HG02798 (cell line): ENCODE results near the gene DCTN1.
A peak's percentile ranks its signal among the peaks of the same experiment; 100 is the strongest.
"Not testable (repeated sequence)": the region's sequence is repeated elsewhere in the genome, so short reads cannot be mapped to it uniquely, and the experiment has no call there.

Source experiments
- ATAC-seq: cut with Tn5 transposase; IDR thresholded peaks from one replicate; pipeline ENCODE4 v1.9.1; 2021; ENCODE audit warnings: mild to moderate bottlenecking; ENCODE audit not compliant: unreplicated experiment, poor library complexity

Gene DCTN1

DNA sequence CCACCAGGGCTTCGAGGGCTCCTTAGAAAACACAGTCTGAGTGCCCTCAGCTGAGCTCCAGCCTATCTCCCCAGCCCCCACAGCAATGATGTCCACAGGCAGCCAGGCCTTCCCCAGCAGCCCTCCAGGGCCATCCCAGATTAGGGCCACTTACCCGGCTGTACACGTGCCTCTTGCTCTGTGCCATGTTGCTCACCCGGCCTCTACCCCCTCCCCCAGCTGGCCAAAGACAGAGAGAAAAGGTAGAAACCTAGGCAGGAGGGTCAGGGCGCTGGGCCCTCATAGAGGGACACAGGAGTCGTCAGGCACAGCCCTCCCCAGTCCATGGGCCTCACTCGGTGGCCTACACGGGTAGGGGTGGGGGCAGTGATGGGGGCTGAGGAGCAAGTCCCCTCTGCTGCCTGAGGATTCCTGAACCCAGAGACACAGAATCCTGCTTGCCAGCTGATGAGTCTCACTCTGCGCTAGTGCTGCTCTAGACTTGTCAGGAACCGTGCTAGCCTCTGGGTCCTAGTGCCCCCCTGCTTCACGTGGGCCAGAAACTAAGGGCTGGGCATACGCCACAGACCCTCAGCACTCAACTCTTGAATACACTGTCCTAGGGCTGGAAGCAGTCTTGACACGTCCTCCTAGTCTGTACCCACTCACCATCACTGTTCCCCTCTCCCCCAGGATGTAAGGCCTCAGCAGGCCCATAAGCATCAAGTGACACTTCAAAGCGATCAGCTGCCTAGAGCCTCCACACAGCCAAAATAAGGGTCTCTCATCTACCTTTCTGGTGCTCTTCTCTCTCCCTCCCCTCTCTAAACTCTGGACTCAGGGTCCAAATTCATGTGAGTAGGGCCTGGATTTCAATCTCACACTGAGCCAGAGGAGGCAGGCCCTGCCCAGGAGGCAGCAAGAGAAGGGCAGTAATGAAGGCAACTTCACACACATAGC, at the start of gene DCTN1:
Gene DCTN1 (minus strand): TSS at position 461 of the 939 bp plus-strand sequence. CDS start 274 bp downstream, at position 187.
- peak; percentile 64 for ATAC-seq

DNA sequence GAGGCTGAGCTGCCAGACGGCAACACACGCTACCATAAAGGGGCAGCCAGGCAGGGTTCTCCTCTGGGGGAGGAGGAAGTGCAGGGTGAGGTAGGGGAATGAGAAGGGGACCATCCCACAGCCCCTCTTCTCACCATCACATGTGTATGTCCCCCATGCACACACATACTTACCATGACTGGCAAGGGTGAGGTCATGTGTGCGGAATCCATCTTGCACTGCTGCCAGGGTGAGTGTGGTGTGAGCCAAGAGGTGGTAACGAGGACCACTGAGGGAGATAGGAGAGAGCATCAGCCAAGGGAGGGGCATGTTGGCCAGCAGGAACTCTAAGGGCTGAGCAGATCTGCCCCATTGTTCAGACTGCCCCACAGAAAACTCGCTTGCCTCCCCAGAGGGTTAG, 48.6 kb upstream of the DCTN1 start:
- ATAC-seq = no peak

DNA sequence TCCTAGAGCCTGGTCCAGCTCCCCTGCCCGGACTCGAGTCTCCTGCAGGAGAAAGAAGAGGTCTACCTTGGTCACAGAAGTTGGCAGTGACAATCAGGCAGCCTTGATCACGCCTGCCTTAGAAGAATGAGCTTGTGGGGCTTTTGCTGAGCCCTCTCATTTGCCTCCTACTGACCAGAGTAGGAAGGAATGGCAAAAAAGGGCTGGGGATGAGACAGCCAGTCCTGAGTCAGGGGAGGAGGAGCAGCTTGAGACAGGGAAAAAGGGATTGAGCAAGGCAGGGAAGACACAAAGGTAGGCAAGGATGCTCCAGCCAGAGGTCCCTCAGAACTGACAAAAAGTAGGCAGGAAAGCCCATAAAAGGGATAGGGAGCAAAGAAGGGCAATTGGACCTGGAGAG, 47.4 kb upstream of the DCTN1 start:
- no peak for ATAC-seq

DNA sequence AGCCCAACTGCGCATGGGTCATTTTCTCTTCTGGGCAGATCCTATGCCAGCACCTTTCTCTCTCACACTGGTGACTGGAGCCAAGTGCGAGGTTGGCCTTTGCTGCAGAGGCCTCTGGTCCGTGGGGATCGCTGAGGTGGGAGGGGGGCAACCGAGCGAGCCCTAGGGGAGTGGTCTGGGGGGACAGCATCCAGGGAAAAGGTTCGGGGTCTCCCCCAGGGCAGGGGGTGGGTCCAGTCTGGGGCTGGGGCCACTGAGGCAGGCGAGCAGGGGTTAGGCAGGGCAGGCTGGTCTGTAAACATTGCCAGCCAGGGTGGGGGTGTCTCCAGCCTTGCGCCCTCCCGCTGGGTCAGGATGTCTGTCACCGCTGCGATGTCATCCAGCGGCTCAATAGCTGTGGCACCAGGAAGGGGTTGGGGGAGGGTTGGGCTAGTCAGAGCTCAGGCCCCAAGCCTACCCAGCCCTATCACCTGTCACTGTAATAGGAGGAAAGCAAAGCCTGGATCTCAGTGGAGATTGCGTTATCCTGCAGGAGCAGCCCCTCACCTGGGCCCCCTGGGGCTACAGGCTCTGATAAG, 46.2 kb upstream of the DCTN1 start:
- no peak for ATAC-seq

DNA sequence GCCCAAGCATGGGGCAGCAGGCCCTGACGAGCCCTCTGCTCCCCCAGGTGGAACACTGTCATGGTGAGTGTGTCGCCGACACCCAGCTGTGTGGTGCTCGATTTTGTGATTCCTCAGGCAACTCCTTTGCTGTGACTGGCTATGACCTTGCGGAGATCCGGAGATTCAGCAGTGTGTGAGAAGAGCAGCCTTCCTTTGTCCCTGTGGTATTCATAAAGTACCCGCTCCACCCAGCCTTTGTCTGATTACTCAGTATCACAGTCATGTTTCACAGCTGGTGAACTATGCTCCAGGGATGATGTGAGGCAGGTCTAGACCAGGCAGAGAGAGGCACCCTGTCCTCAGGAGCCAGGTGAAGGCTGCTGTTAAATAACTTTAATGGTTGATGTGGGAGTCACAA, 45.4 kb upstream of the DCTN1 start:
- ATAC-seq = no peak

DNA sequence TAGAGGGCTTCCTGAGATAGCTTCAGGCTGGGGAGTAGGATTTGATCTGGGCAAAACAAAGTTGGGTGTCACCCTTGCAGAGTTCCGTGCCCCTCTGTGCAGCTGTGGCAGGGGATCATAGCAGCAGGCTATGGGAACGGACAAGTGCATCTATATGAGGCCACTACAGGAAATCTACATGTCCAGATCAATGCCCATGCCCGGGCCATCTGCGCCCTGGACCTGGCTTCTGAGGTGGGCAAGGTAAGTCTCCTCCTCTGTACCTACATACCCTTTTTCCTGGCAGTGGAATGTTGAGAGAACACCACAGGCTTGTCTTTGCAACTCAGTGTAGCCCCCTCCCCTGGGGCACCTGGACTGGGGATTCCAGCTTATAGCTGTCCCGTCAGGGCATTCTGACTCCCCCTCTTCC, 44.9 kb upstream of the DCTN1 start:
- no peak for ATAC-seq

DNA sequence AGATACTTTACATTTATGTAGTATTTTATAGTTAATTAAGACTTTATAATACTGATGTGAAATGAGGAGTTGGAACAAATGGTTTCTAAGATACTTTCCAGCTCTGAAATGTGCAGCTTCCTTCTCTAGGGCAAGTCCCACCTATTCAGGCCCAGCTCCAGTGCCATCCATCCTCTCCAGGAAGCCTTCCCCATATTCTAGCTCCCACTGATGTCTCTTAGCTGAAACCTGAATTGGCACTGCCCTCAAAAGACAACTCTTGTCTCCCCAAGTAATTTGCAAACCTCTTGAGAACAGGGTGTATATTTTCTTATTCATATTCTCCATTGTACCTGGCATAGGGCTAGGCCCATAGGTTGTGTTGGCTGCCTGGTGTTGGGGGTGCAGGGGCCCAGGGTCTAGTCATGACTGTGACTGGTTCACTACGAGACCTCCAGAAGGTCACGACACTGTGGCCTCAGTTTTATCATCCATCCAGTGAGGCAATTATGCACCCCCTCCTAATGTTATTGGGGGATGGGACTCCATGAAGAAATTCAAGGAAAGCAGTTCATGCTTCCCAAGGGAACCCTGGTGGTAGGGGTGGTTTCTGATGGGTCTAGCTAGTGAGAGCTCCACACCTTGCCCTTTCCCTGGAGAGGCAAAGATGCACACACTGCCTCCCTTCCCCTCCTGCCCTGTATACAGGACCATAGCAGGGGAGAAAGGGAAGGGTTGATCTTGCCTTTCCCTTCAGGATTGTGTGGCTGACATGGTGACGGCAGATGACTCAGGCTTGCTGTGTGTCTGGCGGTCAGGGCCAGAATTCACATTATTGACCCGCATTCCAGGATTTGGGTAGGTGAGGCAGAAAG, 44.3 kb upstream of the DCTN1 start:
- no peak for ATAC-seq

DNA sequence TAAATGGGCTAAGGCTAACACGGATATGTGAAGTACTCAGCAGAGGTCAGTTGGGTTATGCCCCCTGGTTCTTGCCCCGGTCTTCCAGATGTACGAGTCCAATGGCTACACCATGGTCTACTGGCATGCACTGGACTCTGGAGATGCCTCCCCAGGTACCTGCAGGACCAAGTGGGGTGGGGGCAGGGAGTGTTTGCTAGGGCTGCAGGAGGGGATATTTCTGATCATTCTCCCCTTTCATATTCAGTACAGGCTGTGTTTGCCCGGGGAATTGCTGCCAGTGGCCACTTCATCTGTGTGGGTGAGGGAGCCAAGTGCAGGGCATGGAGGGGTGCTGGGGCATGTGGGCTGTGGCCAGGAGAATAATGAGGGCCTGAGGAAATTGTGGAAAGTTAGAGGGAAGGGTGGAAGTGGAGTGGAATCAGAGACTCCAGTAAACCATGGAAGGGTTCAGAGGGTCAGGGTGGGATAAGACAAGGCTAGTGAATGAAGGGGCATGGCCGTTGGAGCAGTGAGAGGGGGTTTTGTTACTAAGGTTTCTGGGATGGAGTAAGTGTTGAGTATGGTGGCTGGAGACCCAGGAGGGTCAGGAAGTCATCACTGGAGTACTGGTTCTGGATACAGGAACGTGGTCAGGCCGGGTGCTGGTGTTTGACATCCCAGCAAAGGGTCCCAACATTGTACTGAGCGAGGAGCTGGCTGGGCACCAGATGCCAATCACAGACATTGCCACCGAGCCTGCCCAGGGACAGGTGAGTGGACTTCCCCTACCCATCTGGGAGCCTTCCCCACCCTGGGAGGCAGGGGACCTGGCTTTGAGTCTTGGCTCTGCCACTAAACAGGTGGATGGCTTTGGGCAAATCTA, 43.4 kb upstream of the DCTN1 start:
- no peak for ATAC-seq

DNA sequence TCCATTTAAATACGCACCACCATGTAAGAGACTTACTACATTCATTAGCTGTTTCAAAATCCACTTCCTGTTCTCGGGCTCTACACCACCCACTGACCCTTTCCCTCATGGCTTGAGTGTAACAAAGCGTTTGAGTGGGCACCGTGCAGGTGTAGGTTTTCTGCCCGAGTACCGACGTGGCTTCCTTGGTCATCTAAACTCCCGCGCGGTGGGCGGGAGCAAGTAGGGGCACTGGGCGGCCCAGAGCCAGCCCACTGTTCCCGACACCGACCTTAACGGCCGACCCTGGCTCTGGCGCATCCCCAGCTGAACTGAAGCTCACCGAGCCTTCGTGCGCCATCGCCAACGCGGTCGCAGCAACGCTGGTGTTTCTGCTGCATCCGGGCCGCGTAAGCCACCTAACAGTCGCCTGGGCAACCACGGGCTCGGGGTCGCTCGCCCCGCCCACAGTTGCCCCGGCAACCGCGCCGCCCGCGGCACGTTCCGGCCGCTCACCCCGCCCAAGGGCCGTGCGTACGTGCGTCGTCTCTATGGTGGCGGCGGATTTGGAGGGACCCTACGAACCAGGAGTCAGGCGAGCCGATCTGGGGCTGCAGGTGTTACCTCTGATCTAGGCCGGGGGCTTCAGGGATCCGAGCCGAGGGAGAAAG, 41.2 kb upstream of the DCTN1 start, which contains the start of the genes C2orf81 and WDR54:
Gene C2orf81 (minus strand): TSS at position 399 of the 650 bp plus-strand sequence. CDS start 59 bp downstream, at position 340.
Gene WDR54 (plus strand): TSS at position 510 of the 650 bp plus-strand sequence. CDS start 424 bp downstream, outside the sequence.
- ATAC-seq = peak; percentile 97

DNA sequence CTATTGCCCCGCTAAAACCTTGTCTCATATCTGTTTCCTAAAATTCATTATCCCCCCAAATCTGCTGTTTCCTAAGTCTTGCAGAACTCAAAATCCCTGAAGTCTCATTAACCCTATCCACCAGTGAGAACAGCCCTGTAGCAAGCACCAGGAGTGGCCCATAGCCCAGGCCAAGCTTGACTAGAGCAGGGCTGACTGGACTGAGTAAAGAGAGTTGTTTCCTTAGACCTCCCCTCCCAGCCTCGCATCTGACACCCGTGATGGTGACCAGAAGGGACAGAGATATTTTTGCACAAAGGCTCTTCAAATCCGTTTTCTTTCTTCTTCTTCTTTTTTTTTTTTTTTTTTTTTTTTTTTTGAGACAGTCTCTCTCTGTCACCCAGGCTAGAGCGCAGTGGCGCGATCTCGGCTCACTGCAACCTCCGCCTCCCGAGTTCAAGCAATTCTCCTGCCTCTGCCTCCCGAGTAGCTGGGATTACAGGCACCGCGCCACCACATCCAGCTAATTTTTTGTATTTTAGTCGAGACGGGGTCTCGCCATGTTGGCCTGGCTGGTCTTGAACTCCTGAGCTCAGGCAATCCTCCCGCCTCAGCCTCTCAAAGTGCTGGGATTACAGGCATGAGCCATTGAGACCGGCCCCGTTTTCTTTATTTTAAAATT, 40.5 kb upstream of the DCTN1 start:
- ATAC-seq = not testable (repeated sequence)

DNA sequence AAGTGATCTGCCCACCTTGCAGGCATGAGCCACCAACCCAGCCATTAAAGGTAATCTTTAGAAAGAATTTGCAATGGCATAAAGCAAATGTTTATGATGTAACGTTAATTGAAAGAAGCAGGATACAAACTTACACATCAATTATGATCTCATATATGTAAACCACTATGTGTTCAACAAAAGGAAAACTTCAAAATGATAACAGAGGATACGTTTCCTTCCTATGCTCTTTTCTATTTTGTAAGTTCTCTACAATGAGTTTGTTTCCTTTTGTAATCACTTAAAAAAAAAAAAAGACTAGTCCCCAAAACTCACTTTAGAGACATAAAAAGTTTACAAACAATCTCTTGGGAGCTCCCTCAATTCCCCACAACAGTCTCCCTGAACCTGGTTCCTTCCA, 39.9 kb upstream of the DCTN1 start:
- ATAC-seq = no peak

DNA sequence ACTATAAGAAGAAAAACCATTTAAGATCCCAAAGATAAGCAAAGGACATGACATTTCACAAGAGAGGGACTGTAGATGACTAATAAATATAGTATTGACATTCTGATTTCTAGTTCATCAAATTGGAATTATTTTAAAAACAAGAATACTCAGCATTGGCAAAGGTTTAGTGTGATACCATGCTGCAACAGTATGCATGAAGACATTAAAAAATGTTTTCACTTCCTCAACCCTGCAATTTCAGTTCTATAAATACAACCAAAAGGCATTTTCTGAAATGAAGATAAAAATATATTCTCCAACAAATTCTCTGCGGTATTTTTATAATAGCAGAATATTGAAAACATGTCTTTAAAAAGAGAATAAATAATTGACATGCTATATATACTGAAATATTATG, 39.2 kb upstream of the DCTN1 start:
- ATAC-seq = no peak

DNA sequence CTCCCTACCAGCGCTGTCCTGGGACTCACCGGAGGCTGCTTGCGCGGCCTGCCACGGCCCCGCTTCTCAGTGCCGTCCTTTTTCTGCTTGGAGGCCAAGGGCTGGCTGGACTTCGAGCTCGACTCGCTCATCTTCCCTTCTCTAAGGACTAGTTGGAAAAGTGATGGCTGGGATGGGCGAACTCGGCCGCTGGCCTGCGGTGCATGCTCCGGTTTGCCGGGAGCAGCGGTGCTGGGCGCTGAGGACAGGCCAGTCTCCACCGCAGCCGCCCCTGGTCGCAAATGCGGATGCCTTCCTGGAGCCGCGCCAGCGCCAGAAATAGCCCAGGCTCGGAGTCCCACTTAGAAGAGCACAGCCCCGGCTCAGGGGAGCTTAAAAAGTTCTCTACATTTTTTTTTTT, 38.2 kb upstream of the DCTN1 start:
- ATAC-seq = no peak

DNA sequence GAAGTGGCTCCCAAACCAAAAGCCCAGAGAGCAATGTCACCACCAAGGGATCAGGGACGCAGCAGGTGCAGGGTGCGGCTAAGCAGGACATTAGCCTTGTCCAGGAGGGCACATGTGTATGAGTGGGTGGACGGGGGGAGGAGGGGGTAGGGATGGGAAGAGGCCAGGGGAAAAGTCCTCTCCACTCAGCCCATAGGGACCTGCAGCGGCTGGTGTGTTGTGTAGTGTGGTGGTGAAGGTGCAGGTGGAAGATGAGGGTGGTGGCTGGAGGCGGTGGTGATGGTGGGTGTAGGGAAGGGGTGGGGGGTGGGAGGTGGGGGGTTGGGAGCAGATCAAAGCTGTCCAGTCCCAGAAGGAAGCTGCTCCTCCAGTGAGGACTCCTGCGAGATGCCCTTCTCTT, 37.7 kb upstream of the DCTN1 start:
- ATAC-seq = no peak

DNA sequence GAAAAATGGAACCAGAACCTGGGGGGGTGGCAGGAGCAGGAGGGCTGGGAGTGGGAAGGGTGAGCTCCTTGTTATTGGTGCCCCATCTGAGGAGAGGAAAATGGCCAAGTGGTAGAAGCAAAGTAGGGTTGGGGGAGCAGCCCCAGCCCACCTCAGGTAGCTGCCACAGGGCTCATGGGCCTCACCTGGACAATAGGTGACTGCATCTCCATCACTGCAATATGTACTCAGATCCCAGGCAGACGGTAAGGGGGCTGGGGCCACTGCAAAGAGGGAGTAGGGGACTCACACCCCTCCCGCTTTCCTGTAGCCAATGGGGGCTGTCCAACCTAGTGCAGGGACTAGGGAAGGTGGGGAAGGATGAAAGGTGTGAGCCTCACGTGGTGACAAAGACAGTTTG, 37.1 kb upstream of the DCTN1 start:
- no peak for ATAC-seq

DNA sequence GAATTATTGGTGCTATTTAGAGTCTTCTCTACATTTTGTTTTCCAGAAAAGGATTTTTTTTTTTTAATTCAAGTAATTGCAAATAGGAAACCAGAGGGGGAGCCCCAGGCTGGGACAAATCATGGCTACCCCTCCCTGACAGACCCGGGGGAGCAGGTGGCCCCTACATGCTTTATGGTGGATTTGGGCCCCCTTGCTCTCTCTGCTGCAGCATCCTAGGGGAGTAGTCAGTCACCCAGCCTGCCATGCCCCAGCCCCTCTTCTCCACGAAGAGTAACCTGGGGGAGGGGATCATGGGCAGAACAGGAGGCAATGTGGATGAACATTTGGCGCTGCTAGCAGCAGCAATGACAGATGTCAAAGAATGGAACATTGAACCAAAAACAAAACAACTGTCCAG, 36.7 kb upstream of the DCTN1 start:
- ATAC-seq = no peak

DNA sequence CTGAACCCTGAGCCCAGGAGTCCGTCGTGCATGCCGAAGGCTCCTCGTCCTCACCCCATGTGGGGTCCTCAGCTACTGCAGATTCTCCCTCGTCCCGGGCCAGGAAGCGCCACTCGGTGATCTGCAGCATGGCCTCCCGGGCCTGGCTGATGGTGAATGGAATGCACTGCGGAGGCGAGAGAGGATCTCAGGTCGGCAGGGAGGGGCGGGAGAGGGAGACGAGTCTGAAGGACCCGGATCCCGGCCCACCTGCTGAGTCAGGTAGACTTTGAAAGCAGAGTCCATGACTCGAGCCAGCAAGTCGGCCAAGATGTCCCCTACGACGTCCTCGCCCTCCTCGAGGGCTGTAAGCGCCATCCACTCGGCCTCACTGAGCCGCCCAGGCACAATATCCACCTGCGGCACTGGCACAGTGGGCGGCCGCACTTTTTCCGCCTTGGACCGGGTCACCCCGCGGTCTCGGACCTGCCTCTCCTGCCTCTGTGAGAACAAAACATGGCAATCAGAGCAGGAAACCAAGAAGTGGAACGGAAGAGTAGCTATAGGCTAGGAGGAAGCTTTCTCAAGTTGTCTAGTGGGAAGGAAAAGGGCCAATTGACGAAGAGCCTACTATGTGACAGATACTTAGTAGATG, 35.8 kb upstream of the DCTN1 start:
- ATAC-seq = no peak
